Activated T-helper 9 cell treated with anti-CD3 and anti-CD28 coated beads, Interleukin-2, amount 50 U/mL, for 16 hours (primary cell): ENCODE measurements around the gene NPFF.

ENCODE experiments used
- DNase-seq: peaks from one replicate; pipeline ENCODE4 v3.0.0-alpha.2; 2020; ENCODE audit warnings: low read depth

The NPFF gene

DNA sequence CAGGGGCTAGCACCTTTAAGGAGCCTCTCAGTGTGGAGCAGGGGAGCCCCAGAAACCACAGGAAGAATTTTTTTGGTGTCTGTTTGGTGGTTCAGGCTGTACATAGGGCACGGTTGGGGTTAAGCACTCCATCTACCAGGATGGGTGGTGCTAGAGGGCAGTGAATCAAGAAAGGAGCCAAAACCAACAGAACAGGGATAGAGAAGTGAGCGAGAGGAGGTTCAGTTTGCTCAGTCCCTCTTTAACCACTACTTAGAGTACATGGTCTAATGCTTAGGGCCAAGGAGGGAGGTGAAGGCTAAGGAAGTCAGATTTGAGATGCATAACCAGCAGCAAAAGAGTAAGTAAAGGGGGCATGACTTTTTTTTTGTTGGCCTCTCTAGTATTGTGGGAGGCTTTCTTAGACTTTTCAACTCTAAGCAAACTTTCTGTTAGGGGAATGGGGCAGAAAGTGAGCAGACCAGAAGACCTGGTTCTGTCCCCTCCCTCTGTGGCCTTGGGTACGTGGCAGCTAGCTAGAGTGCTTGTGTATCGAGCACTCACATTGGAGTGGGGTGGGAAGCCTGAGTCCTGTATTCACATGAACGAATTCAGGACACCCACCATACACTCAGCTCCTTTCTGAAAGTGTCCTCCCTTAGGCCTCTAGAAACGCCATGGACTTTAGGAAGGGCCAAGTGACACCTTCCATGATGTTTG, 6.6 kb upstream of the NPFF start:
- DNase-seq: no peak

DNA sequence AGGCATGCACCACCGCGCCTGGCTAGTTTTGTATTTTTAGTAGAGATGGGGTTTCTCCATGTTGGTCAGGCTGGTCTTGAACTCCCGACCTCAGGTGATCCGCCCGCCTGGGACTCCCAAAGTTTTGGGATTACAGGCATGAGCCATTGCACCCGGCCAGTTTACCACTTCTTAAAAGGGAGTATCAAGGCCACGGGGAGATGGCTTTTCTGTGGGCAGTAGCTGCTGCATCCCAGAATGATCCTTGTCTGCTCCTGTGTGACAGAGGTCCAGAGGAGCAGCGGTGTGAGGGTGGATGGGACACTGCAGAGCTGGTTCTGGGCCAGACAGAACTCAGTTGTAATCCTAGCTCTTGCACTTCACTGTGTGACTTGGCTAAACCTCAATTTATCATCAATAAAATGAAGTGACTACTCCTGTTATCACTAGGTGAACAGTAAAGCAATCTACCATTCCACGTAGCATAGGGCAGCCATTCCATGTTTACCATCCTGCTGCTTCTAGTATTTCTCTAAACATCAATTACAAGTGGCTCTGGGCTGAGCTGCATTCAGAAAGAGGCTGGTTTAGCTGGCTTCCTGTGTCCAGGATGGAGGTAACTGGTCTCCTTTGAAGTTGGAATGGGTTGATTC, 3.0 kb upstream of the NPFF start:
- no peak for DNase-seq

DNA sequence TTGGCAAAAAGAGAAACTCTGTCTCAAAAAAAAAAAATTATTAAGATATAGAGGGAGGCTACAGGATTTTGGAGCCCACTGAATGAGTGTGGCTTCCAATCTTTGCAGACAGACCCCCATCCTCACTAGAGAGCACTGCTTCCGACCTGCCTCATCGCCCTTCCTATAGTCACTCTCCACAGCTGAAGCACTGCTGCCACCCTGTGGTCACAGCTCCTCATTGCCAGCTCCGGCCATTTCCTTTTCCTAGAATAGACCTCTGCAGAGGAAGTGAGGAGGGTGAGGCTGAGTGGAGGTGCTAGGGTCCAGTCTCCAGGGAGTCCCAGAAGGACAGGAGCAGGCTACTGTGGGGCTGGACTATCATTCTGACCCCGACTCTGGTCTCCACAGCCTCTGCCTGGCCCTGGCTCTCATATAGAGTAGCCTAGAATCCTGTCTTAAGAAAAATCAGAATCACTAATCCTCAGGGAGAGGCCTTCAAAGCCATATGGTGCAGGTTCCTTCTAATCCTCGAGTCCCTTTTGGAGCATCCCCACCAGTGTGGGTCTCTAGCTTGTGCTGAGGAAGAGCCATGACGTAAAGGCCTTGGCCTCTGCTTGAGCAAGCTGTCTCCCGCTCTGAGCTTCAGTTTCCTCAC, 1.4 kb upstream of the NPFF start:
- peak; percentile 67 for DNase-seq

- no peak for DNase-seq
These were observed 260 bp upstream of the NPFF start for GRCh38 chr12:53507603-53507885.

DNA sequence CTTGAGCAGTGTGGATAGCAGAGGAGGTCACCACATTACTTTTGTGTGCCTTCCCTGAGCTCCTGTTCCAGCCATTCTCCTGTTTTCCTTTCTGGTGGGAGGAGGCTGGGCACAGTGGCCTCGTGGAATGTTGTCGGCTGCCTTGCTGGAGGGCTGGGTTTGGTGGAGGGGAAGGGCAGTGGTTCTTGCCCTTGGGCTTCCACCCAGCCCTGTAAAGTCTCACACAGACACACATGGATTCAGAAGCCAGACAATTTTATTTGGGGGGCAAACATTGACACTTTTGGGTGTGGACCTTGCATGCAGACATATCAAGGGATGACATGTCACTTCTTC, 866 bp downstream of the NPFF start:
- DNase-seq: no peak

GRCh38 chr12:53505555-53506449, 1.5 kb downstream of the NPFF start:
- no peak for DNase-seq

- DNase-seq: no peak
These were observed 2.2 kb downstream of the NPFF start for GRCh38 chr12:53505086-53505485.

DNA sequence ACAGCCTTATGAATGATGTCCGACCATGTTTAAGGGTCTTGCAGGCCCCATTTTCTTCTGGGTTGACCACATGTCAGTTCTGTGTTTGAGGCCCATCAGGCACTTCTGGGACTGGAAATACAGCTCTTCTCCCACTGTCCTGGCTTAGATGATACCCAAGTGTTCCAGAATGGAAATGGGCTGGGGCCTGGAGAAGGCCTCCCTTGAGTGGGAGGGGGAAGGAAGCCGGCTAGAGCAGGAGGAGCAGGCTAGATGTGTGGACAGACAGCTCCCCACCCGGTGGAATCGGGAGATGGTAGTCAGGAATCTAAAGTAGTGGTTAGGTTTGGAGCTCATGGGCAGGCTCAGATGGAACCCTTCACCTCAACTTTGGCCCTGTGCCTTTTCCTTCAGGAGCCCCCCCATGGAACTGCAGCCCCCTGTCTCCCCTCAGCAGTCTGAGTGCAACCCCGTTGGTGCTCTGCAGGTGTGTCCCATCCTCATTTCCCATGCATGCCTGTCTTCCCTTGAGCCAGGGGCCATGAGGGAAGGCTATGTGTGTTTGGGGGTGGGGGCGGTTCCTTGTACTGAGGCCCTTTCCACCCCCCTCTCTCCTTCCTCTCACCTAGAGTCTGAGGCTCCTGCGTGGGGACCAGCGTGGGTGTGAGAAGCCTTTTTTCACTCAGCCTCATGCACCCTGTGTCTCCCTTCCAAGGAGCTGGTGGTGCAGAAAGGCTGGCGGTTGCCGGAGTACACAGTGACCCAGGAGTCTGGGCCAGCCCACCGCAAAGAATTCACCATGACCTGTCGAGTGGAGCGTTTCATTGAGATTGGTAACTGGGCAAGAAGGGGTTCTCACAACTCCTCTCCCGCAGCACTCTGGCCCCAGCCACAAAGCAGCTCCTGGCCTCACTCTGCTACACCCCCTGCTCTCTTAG, 3.0 kb downstream of the NPFF start:
- DNase-seq: no peak

- DNase-seq: no peak
These were observed 4.1 kb downstream of the NPFF start for GRCh38 chr12:53502983-53503728.

- DNase-seq: no peak
These were observed 5.0 kb downstream of the NPFF start for GRCh38 chr12:53502331-53502730.

- DNase-seq: no peak
These were observed 5.6 kb downstream of the NPFF start for GRCh38 chr12:53501615-53502181.

- DNase-seq: peak; percentile 93
These were observed 6.3 kb downstream of the NPFF start, which contains the start of gene TARBP2 for GRCh38 chr12:53500776-53501614. Gene TARBP2 (plus strand): TSS chr12:53501283. CDS start chr12:53501409, 126 bp downstream.

DNA sequence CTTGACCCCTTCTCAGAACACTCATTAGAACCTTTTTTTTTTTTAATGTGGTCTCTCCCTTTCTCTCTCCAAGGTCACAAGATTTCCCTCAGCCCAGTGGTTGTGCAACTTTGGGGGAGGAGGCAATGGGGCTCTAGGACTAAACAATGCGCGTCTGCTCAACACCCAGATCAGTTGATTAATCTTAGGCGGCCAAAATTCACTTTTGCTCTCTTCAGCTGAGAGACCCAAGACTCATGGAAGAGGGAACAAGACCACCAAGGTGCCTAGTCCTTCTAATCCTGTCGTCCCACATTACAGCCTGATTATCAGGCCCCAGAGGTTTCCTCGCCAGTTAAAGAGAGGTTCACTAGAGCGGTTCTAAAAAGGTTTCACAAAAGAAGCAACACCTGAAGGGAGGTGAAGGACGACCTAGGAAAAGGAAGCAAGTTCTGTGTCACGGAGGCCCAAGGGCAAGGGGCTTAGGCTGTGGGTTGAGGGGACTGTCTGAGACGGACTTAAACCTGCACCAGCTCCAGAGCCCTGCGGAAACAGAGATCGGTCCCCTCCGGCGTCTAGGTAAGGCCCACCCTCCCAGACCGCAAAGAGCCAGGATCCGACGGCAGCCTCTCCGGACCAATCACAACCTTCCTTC, 7.0 kb downstream of the NPFF start:
- DNase-seq: no peak

- DNase-seq: peak; percentile 40
These were observed 7.8 kb downstream of the NPFF start, which contains the start of gene MAP3K12 for GRCh38 chr12:53499266-53500141. Gene MAP3K12 (minus strand): TSS chr12:53499458. CDS start chr12:53487391, 12,067 bp downstream.

GRCh38 chr12:53498235-53498630, 9.1 kb downstream of the NPFF start:
- no peak for DNase-seq

DNA sequence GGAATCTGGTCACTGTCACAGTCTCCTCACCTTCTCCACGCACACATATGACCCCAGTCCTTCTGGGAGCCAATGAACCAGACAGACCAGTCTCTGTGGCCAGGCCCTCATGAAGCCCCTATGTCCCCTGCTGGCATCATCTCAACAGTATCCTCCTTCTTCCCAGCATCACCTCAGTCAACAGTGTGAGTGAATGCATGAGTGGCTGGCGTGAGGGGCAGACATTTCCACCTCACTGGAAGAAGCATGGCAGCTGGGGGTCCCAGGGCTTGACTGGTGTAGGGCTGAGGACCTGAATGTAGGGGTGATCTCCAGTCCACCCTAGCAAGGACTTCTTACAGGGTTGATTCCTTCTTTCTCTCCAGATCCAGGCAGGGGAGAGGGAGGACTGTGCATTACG, 9.8 kb downstream of the NPFF start:
- no peak for DNase-seq

- DNase-seq: no peak
These were observed 10.6 kb downstream of the NPFF start for GRCh38 chr12:53496752-53497032.
